T-helper 1 cell treated with Interleukin-12 subunit alpha and Interleukin-12 subunit beta and Interleukin-4 antibody, amounts not matched to agents 30 ng/mL and 1 ng/mL, for 36 hours (primary cell): ENCODE data around the gene TC2N. TPM values are rescaled to one million over a fixed set of nuclear protein-coding genes. Genes with fewer than 3 reads are reported as not detected.
"Not testable (repeated sequence)": the region's sequence is repeated elsewhere in the genome, so short reads cannot be mapped to it uniquely, and the experiment has no call there.

Source experiments
- intact Hi-C: fragments of 100-400 bp; cut with micrococcal nuclease; formaldehyde crosslinking; loops from one replicate; pipeline ENCODE4 v1.15.1; 2024
- total RNA-seq: library from RNA; stranded (reverse); gene quantifications from 2 replicates; pipeline ENCODE4 v1.2.3, GENCODE V29; 2022

The TC2N gene
- total RNA-seq, 1 donor from 2014 or later, result 261 TPM

DNA sequence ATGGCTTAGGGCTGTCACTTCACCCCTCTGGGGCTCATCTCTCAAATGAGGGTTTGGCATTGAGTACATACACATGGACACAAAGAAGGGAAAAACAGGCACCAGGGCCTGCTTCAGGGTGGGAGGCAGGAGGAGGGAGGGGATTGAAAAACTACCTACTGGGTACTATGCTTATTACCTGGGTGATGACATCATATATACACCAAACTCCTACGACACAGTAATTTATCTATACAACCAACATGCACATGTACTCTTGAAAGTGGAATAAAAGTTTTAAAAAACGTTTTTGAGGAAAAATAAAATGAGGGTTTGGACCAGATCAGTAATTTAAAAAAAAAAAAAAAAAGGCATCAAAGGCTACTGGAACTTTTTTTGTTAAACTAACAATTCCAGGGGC lies 3.6 kb upstream of the TC2N start:
- intact Hi-C loops, result loop anchor here (5.0 to 10.0 kb wide), 3 partner anchors 454 to 904 kb away; partner anchors contain the start of gene CCDC88C

DNA sequence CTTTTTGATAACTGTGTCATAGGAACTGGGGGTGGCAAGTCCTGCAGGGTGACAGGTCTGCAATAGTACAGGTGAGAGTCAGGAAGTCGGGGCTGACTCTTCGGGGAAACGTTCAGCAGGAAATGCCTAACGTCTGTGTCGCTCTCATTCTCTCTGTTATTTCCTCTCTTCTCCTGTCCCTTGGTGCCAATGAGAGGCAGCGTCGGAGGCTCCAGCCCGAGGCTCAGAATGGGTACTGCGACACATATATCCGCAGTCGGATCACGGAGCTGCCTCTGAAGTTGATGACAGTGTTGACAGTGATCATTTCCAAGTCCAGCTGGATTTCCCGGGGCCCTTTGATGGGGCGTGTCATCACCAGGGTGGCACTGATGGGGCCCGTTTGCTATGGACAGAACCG lies 2.7 kb upstream of the TC2N start:
- intact Hi-C loops, result loop anchor here (5.0 to 10.0 kb wide), 3 partner anchors 453 to 905 kb away; partner anchors contain the start of gene CCDC88C

DNA sequence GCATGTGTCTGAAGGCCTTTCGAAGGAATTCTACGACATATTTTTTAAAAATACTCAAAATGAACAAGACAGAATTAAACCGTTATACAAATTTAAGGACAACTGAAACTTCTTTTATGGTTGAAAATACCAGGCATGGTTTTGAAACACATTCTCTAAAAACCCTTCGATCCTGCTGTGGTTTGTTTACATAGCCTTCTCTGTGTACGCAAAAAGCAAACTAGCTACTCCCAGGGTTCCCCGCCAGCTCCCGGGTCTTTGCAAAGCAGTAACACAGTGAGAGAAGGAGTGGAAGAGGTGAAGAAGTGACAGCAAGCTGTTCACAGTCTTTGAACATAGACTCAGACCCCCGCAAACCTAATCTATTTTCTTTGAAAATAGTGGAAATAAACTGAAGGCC lies 2.2 kb upstream of the TC2N start:
- intact Hi-C loops, result loop anchor here (5.0 to 10.0 kb wide), 5 partner anchors 125 to 1475 kb away; partner anchors contain the start of genes ATXN3 and CALM1

DNA sequence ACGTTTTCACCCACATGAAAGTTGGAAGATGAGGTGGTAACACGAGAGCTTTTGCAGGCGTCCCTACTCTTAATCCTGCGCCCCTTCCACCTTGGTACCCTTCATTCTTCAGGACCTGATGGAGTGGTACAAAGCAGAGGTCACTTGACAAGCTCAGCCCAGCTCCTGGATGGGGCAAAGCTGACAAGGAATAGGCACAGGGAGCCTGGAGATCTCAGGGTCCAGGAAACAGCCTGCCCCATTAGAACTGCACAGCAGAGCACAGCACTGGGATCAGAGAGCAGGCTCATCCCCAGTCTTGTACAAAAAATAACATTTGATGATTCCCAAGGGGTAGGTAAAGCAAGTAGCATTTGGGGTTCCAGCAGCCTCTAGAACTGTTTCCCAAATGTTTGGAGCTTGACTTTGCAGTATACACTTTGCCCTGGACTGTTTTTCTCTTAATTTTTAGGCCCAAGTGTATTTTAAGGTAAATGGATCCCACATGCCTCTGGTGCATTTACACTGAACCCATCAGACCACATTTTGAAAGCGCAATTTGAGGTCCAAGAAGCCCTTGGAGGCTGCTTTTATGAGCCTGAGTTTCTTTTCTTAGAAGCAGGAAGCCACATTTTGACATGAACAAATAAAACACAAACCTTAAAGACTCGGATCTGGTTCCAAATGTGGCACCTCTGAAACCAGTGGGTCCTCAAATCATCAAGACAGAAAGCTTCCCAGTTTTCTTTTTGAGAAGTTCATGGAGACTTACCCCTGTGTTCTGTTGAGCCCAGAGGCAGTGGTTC lies 633 bp downstream of the TC2N start:
- intact Hi-C loops, result loop anchor here (1.0 to 10.0 kb wide), 11 partner anchors 27 to 1472 kb away; partner anchors contain the start of genes ATXN3, CALM1 and PPP4R3A

DNA sequence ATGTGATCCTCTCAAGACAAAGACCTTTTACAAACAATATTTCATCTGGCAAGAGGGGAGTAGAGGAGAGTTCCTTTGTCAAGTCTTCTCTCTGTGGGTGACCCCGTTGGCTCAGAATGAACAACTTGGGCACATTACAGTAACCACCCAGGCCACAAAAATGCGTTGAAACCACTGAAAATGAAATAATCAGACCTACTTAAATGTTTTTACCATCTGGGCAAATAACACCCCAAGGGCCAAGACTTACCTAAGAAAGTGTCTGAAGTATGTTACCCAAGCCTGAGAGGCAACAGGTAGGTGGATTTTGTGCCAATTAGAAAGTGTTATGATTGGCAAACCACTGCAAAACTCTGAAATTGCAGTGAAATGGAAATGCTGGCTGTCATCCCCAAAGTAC lies 1.3 kb downstream of the TC2N start:
- intact Hi-C loops, result loop anchor here (1.0 to 10.0 kb wide), 8 partner anchors 129 to 1471 kb away; partner anchors contain the start of genes ATXN3, CALM1 and PPP4R3A

DNA sequence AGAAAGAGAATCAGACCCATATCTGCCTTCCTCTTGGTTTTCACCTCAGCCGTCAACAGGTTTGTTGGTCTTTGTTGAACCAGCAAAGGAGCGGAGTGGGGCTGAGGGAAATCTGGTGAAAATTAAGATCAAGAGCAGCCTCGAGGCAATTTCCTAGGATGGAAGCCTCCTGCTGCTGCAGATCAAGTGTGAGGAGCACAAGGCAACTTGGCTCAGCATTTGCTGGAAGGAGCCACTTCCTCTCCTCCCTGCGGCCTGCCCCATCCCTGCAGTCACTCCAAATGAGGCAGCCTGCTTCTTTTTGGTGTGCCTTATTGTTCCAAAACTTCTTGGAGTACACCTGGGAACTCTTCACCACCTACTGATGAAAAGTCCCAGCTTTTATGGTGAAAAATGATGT lies 4.9 kb downstream of the TC2N start:
- intact Hi-C loops, result loop anchor here (10.0 kb wide), 4 partner anchors 132 to 1468 kb away; partner anchors contain the start of genes ATXN3 and CALM1

DNA sequence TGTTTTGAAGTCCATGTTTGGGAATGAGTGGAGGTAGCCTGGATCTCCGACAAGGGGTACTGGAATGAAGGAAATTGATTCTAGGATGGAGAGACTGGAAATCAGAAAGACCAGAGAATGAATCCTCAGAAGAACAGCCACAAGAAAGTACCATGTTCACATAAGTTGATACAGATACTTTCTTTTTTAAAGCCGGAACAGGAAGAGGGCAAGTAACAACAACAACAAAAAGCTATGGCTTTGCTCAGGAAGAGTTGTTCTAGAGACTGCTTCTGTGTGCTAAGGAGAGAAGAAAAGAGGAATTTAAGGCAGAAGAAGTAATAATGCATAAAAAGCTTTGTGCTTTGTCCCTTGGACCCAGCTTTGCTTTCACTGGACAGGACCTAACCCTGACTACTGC lies 6.2 kb downstream of the TC2N start:
- intact Hi-C loops, result loop anchor here (1.0 to 10.0 kb wide), 5 partner anchors 50 to 1466 kb away; partner anchors contain the start of genes ATXN3 and CALM1

DNA sequence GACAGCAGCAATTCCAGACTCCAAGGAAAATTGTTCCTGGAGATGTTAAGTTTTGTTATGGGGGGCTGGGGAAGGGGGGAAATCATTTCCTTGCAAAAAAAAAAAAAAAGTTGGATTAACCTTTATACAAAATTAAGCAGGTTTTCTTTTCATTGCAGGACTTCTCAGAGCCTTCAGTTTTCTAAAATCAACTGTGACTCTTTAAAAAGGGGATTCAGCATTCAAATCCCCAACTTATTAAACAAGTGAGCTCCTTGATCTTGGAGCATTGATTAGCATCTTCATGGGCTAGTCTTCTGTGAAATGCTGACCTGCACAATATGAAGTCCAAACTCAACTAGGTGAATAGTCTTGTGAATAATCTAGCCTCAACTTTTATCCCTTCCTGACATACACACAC lies 7.1 kb downstream of the TC2N start:
- intact Hi-C loops, result loop anchor here (10.0 kb wide), 4 partner anchors 135 to 1465 kb away; partner anchors contain the start of genes ATXN3 and CALM1

DNA sequence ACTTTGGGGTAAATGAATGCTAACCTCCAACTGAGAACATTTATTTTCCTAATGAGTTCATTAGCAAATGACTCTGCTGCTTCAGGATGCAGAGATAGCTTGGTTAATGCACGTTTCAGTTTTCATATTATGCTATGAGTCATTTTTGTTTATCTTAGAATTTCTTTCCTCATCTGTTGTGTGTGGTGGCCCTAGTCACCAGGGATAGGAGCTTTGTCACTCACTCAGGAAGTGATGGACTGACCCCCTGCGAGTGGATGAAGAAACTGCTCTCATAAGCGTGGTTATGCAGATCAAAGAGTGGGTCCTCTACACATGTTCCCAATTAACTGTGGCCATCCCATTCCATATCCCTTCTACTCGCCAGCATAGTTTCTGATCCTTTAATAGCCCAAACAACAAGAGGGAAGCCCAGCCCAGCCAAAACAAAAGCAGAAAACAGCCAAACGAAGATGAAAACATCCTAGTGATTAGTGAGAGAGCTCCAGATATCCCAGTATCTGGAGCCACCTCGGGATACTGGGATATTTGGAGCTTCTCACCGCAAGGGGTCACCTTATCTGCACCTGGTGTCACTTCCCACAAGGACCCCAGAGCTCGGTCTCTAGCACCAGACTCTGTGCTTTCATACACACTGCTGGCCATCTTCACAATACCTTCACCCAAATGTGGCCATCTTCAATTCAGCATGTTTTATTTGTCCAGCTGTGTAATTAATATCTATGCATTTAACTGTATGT lies 8.6 kb downstream of the TC2N start:
- intact Hi-C loops, result no loop called here

DNA sequence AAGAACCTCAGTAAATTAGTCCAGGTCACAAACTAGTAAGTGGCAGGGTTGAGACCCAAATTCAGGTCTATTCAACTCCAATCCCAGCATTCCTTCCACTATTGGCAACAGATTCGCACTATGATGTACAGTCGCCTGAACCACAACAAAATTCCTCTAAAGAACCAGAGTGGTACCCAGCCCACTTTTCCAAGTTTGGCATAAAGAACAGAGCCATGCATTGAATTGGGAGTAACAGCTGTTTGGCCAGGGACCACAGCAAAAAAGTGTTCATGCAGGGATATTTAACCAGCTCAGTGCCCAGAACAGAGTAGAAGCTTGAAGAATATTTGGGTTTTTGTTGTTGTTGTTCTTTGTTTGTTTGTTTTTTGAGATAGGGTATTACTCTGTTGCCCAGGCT lies 9.7 kb downstream of the TC2N start:
- intact Hi-C loops, result no loop called here

DNA sequence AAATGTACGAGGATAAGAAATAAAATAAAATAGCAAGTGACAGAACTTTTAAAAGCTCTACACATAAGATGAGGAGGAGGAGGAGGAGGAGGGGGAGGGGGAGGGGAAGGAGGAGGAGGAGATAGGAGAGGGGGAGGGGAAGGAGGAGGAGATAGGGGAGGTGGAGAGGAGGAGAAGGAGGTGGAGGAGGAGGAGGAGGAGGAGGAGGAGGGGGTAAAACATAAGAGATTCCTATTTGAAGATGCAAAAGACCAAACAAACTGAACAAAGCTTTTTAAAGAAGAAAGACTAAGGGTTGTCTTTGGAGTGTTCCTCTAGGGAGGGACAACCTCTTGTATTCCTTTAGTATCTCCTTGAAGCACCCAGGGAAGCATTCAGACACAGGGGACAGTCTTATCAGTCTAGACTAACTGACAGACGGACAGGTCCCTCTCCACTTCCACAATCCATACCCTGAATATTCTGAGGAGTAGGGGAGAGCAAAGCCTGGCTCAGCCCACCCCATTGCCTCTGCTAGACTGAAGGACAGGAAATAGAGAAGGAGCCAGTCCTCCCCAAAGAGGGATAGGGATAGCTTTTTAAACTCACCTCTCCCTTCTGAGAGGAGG lies 12.9 kb downstream of the TC2N start:
- intact Hi-C loops, result no loop called here

DNA sequence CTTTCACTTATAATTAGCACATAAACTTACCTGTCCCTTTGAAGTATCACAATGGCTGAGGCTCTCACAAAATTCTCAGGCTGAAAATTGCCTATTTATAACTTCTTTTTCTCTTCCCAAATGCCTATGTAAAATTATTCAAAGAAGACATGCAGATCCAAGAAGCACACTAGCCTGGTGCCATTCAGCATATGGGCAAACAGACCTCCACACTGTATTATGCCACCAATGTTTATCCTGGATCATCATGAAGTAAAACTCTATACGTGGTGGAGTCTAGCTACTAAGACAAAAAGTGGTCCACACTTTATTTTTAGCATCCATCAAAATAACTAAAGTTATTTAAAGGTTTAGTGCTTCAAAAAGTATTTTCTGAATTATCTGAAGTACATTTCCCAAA lies 15.8 kb downstream of the TC2N start:
- intact Hi-C loops, result no loop called here

DNA sequence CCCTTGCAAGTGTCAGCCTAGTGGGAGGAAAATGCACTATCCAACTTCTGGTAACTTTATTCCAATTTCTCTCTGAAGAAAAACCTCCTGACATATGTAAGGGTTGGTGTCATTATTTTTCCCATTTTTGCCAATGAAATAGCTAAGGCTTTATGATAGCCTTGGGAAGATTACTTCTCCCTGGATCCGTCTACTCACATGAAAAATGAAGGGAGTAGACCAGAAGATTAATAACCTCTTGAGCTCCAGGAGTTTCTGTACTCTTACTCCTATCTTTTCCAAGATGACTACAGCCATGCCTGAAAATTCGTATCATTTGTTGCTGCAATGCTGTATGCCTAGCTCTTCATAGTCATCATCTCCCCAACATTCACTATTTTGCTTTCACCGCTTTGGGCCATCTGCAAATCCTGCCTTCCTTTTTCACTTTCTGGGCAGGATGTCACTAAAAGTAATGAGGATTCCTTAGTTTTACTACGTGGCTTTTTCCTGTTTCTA lies 18.8 kb downstream of the TC2N start:
- intact Hi-C loops, result no loop called here

DNA sequence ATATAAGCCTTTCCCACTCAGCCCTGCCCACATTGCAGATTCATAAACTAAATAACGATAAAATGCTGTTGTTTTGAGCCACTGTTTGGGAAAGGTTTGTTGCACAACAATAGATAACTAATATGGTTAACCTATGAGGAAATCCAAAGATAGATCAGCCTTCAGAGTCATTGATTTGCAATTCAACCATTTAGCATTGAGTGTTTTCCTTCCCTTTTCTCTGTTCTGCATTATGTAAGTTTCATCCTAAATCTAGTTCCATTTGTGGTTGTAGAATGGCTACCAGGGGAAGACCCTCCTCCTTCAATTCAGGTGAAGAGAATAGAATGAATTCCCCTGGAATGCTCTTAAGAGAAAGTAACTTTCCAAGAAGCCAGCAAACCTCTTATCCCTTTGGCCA lies 19.6 kb downstream of the TC2N start:
- intact Hi-C loops, result no loop called here

DNA sequence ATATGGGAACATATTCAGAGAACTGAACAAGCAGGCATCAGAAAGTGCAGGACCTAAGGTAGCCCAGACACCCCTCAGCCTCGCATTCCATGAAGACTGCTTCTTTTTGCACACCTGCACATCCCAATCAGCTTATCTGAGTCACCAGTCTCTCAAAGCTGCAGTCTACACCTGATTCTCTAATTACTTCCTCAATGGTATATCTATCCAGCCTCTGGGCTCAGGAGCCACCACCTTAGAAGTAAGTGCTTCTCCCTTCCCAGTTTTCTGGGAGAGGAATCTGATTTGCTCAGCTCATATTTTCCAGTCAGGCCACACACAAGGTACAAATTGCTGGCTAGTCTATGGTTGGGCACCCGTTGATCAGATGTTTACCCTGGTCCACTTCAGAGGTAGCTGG lies 21.7 kb downstream of the TC2N start:
- intact Hi-C loops, result no loop called here

DNA sequence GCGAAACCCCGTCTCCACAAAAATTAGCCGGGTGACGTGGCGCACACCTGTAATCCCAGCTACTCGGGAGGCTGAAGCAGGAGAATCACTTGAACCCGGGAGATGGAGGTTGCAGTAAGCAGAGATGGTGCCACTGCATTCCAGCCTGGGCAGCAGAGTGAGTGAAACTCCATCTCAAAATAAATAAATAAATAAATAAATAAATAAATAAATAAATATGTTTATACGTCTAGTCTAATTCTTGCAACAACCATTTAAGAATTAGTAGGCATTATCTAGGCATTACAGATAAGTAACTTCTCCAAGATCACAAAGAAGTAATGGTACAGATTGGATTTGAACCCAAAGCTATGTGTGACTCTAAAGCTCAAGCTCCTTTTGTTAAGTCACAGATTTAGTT lies 22.3 kb downstream of the TC2N start:
- intact Hi-C loops, result not testable (repeated sequence)

DNA sequence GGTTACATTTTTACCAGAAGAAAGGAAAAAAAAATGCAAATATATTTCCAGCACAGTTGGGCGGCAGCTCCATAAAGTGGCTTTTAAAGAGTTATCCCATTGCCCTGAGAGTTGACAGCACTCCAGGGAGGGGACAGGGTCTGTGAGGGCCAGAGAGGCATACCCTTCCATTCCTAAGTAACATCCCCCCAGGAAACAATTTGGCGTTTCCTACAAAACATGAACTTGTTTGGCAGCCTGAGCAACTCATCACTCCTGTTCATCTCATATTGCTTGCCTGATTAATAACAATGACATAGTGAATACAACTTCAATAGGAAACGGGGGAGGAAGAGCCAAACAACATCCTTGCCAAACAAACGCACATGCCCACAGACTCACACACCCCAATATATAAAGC lies 23.3 kb downstream of the TC2N start:
- intact Hi-C loops, result no loop called here

DNA sequence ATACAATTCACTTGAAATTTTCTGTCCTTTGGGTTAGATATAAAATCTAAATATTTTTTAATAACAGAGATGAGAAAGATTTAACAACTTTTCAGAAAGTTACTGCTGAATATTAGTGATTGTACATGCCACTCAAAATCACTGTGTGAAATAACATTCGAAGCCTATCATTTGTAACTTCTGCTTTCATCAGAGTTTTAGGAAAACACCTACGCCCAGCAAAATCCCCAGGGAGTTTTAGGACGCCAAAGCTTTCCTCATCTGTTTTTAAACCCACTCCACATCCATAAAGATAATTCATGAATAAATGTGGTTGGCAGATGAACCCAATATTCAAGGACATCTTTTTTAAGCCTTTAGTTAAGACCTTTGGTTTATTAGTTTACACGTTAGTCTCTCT lies 23.9 kb downstream of the TC2N start:
- intact Hi-C loops, result no loop called here

DNA sequence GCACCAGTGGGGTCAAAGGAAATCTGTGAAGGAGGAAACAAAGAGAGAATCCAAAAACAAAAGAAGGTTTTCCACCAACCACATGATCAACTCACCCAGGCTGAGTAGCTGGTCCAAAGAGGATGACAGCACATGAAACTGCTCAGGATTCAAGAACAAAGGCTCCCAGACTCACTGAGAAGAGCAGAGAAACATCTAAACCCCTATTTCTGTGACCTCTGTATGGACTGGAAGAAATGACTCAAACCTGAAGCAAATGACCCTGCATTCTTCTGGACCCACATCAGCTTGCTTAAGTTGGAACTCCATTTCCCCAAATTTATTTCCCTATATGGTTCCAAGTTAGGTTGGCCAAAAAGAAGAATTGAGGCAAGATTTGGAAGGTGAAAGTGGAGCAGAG lies 26.3 kb downstream of the TC2N start:
- intact Hi-C loops, result no loop called here

DNA sequence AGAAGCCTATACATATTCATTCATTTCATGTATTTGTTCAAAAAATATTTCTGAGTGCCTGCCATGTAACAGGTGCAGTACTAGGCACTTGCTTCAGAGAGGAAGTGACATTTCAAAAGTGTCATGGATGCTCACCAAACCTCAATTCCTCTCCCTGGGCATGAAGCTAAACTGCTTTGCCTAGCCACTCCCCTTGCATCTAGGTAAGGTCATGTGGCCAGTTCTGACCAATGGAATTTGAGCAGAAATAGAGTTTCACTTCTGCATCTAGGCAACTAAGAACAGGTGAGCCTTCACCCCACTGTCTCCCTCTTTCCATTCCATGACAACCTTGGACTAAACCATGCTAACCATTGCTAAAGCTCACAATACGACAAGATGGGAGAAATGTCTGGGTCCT lies 27.6 kb downstream of the TC2N start:
- intact Hi-C loops, result loop anchor here (5.0 kb wide), 1 partner anchor 187 kb away; no protein-coding TSS in a partner anchor

DNA sequence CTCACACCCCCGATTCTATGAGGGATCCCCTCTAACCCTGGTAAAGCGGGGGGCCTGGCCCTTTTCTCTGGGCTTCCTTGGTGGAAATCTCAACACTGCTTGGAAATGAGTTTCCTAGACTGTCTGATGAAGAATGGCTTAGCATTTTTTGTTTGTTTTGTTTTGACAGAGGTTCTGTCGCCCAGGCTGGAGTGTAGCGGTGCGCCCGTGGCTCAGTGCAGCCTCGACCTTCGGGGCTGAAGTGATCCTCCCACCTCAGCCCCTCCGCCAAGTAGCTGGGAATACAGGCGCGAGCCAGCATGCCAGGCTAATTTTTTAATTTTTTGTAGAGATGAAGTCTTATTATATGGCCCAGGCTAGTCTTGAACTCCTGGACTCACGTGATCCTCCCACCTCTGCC lies 30.3 kb downstream of the TC2N start:
- intact Hi-C loops, result loop anchor here (2.0 to 5.0 kb wide), 2 partner anchors 74 to 185 kb away; no protein-coding TSS in a partner anchor
